NAMALWA (cell line): ENCODE results near the gene NRDE2.
A peak's percentile ranks its signal among the peaks of the same experiment; 100 is the strongest.
"Not testable (repeated sequence)": the region's sequence is repeated elsewhere in the genome, so short reads cannot be mapped to it uniquely, and the experiment has no call there.

ENCODE experiments used
- DNase-seq: peaks from one replicate; pipeline ENCODE4 v3.0.0-alpha.2; 2015; ENCODE audit warnings: low spot score

NRDE2 gene

GRCh38 chr14:90344331-90345238 lies 12.8 kb upstream of the NRDE2 start:
- DNase-seq = no peak

GRCh38 chr14:90342327-90342726 lies 10.6 kb upstream of the NRDE2 start:
- DNase-seq = no peak

DNA sequence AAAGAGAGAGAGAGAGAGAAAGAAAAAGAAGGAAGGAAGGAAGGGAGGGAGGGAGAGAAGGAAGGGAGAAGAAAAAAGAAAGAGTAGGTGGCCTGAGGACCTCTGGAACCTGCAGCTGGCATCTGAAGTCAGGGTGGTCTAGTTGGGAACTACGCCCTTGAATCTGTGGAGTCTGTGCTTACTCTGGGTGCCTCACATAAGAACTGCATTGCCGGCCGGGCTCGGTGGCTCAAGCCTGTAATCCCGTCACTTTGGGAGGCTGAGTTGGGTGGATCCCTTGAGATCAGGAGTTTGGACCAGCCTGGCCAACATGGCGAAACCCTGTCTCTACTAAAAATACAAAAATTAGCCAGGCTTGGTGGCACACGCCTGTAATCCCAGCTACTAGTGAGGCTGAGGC lies 10.0 kb upstream of the NRDE2 start:
- DNase-seq = no peak

DNA sequence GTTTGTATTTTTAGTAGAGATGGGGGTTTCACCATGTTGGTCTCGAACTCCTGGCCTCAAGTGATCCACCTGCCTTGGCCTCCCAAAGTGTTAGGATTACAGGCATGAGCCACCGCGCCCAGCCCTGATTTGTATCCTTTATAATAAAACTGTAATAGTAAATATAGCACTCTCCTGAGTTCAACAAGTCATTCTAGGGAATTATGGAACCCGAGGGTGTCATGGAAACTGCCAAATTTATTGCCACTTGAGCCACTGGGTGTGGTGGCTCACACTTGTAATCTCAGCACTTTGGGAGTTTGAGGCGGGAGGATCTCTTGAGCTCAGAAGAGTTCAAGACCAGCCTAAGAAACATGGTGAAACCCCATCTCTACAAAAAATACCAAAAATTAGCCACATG lies 9.5 kb upstream of the NRDE2 start:
- not testable (repeated sequence) for DNase-seq

DNA sequence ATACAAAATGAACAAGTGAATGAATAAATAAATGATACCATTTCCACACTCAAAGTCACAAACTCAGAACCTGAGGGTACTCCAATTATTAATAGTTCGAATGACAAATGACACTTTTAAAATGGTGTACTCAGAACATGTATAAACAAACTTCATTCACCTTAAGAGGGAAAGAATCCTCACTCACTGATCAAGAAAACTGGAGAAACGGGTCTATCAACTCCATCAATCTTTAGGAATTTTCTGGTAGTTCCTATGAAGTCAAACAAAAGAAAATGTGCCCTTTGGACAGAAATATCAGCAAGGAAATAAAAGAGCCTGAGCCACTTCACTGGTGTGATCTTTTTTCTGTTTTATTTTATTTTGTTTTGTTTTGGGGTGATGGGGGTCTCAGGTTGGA lies 5.2 kb upstream of the NRDE2 start:
- DNase-seq = no peak

GRCh38 chr14:90336401-90336800 lies 4.7 kb upstream of the NRDE2 start:
- DNase-seq = no peak

DNA sequence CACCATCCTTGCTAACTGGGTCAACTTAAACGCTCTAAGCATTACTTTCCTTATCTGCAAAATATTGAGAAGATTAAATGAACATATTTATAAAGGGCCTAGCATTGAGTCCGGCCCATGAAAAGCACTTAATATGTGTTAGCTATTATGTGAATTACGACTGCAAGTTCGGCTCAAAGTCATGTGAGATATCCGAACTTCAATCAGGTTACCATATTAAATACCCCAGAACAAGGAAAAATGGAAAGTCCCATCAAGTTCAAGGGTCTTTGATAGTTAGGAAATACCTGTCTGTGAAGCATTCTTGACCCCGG lies 487 bp upstream of the NRDE2 start:
- no peak for DNase-seq

DNA sequence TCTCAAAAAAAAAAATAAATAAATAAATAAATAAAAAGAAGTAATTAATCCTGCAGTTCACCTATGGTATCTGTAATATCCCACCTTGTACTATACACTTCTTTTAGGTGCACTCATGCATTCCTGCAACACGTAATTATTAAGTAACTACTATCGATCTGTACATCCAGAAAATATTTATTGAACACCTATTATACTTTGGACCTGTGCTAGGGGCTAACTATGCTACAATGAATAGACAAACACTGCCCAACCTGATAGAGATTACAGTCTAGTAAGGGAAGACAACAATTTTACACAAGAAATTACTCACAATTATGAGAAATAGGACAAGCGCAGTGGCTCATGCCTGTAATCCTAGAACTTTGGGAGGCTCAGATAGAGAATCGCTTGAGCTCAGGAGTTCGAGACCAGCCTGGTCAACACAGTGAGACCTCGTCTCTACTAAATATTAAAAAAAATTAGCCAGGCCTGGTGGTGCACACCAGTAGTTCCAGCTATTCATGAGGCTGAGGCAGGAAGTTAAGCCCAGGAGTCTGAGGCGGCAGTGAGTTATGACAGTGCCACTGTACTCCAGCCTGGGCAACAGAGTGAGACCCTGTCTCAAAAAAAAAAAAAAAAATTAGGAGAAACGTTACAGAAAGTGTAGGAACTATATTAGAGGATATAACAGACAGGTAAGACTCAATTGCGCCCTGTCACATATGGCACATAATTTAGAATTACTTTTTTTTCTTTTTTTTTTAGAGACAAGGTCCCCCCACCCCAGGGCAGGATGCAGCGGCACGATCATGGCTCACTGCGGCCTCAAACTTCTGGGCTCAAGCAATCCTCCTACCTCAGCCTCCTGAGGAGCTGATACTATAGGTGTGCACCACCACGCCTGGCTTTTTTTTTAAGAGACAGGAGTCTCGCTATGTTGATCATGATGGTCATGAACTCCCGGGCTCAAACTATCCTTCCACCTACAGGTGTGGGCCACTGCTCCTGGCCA lies 1.2 kb downstream of the NRDE2 start:
- peak; percentile 11 for DNase-seq

- no peak for DNase-seq
Observed at GRCh38 chr14:90321891-90322290, 9.8 kb downstream of the NRDE2 start.

DNA sequence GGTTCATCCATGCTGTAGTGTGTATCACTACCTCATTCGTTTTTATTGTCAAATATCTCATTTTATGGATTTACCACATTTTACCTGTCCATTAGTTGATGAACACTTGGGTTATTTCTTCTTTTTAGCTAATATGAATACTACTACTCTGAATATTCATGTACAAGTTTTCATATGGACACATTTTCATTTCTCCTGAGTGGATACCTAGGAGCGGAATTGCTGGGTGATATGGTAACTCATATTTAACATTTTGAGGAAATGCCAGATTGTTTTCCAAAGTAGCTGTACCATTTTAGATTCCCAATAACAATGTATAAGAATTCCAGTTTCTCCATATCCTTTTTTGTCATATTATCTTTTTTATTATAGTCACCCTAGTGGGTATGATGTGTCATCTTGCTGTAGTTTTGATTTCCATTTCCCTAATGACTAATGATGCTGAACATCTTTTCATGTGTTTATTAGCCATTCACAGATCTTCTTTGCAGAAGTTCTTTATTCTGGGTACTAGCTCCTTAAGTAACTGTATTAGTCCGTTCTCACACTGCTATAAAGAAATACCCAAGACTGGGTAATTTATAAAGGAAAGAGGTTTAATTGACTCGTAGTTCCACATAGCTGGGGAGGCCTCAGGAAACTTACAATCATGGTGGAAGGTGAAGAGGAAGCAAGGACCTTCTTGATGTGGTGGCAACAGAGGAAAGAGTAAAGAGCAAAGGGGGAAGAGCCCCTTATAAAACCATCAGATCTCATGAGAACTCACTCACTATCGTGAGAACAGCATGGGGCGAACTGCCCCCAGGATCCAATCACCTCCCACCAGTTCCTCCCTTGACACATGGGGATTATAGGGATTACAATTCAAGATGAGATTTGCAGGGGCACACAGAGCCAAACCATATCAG lies 11.9 kb downstream of the NRDE2 start:
- no peak for DNase-seq

DNA sequence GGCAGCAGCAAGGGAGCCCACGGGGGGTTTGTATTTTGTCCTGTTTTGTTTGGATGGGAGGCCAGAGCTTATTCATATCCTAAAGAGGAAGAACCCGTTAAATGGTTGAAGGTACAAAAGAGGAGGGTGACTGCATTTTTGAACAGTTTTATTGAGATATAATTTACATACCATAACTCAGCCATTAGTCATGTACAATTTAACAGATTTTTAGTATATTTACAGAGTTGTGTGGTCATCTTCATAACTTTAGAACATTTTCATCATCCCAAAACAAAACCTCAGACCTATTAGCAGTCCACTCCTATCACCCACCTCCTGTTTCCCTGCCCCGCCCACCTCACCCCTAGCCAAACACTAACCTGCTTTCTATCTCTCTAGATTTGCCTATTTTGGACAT lies 12.6 kb downstream of the NRDE2 start:
- DNase-seq = no peak

DNA sequence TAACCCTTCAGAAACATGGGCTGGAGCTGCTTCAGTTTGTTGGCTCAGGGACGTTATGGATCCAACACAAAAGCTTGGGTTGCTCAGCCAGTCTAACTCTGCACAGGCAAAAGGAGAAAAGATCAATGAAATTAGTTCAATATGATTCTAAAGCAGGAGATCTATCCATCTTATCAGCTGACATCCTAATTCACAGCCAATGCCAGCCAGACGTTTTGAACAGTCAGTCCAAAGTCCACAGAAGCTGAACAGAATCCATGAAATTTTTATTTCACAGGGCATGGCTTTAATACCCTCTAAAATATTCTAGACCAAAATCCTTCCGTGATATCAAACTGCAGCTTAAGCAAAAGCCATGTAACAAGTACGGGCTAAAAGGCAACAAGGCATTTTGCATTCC lies 13.7 kb downstream of the NRDE2 start:
- DNase-seq = no peak

GRCh38 chr14:90317286-90317685 lies 14.5 kb downstream of the NRDE2 start:
- DNase-seq = no peak

GRCh38 chr14:90308561-90308960 lies 23.2 kb downstream of the NRDE2 start:
- DNase-seq = no peak

GRCh38 chr14:90305176-90305601 lies 26.6 kb downstream of the NRDE2 start:
- no peak for DNase-seq

GRCh38 chr14:90304502-90304901 lies 27.2 kb downstream of the NRDE2 start:
- DNase-seq = no peak

- DNase-seq = no peak
Observed at GRCh38 chr14:90303473-90303872, 28.3 kb downstream of the NRDE2 start.

GRCh38 chr14:90302529-90303303 lies 29.0 kb downstream of the NRDE2 start:
- DNase-seq = no peak

- DNase-seq = peak; percentile 61
Observed at GRCh38 chr14:90301668-90302090, 30.1 kb downstream of the NRDE2 start.

DNA sequence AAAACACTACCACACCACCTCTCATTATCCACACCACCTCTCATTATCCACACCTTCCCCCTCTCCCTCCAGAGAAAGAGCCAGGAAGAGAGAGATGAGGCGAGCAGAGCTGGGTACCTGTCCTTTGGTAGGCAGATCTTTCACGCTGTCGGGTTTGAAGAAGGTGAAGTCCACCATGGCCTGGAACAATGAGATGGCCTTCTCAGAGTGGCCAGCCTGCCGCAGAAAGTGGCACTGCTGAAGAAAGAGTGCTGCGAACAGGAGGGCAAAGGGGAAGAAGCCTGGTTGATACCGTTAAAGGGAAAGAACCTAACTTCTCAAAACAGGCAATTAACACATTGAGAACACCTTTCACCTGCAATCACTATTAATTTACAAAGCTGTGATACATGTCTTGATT lies 30.6 kb downstream of the NRDE2 start:
- no peak for DNase-seq

DNA sequence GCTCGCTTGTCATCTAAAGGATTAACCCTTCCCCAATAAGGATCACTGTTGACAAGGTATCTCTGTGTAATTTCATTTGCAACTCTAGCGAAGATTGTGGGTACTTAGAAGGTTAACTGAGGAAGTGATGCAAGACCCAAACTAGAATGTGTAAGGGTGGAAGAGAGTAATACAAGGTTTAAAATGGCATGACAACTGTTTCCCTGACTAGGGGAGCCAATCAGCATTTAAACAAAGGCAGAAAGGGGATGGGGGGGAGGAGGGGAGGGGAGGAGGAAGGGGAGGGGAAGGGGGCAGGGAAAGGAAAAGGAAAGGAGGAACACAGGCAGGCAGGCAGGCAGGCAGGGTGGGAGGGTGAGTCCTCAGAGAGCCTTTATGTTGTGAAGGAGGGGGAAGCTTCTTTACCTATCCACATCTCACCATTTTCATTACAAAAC lies 31.1 kb downstream of the NRDE2 start:
- DNase-seq = peak; percentile 21
